GM18909 (cell line): Measurements from ENCODE around the gene POU6F2.
"Not testable (repeated sequence)": the region's sequence is repeated elsewhere in the genome, so short reads cannot be mapped to it uniquely, and the experiment has no call there.

Experiments used
- ATAC-seq: cut with Tn5 transposase; IDR thresholded peaks from one replicate; pipeline ENCODE4 v1.9.1; 2021; ENCODE audit warnings: mild to moderate bottlenecking; ENCODE audit not compliant: unreplicated experiment, poor library complexity

Gene POU6F2

DNA sequence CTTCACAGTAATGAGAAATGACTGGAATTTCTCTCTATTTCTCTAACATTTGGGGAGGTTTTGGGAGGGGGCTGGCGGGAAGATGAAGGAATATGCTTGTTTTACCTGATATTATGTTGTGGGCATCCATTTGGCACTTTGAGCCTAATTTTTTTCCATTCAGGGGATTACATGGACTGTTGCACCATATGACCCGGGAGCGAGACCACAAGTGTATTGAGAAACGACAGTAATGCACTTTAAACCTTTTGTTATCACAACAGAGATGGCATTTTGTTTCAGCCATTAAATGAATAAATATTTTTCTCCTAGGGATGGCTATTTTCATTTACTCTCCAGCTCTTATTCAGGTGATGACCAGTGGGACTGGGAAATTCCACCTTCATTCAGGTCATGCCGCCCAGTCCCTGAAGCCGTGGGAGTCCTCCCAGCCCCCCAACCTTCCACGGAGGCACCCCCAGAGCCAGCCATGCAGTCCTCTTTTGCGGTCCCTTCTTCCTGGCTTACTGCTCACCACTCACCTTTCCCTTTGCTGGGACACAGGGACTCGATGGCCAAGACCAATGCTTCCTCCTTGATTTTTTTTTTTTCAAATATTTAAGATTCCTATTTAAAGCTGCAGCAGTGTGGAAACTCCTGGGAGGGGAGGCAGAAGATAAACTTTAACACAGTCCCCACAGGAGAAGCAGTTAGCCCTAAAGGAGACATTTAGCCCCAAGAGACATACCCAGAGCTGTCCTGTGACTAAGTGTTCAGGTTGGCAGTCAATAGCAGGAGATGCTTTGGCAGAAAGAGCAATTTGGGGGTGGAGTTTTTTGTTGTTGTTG, 397.6 kb downstream of the POU6F2 start:
- ATAC-seq = no peak

DNA sequence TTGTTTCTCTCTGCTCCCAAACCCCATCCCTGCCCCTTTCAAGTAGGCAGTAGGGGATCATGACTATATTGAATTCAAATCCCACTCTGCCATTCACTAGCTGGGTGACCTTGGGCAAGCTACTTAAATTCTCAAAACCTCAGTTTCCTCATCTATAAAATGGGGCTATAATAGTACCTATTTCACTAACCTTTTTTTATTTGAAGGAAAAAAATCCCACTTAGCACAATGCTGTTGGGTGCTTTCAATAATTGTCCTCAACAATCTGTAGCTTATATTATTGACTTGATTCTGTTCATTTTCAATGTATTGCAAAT, 398.1 kb downstream of the POU6F2 start:
- no peak for ATAC-seq

DNA sequence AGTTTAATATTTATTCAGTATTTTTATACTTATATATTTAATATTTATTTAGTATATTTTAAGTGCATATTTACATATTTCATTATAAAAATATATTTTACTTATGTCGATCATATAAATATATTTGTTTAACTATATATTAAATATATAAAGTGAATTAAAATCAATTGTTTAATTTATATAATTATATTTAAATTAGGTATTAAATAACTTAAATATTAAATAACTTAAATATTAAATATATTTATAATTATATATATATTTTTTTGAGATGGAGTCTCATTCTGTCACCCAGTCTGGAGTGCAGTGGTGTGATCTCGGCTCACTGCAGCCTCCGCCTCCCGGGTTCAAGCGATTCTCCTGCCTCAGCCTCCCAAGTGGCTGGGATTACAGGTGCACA, 399.2 kb downstream of the POU6F2 start:
- not testable (repeated sequence) for ATAC-seq

DNA sequence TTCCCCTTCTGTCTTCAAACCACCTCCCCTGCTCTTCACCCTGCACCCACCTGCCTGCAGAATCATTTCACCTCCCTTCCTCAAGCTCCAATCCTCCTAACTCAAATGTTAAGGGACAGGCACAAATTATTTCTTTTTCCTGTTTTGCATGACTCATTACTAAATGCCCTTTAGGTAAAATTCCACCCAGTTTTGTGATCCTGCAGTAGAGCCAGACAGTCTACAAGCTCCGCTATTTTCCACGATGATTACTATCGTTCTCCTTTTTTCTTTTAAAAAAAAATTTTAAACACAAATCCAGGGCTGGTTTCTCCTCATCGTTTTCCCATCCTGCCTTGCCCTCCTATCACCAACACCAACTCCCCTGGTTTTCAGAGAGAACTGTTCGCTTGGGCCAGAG, 401.7 kb downstream of the POU6F2 start:
- ATAC-seq = no peak

DNA sequence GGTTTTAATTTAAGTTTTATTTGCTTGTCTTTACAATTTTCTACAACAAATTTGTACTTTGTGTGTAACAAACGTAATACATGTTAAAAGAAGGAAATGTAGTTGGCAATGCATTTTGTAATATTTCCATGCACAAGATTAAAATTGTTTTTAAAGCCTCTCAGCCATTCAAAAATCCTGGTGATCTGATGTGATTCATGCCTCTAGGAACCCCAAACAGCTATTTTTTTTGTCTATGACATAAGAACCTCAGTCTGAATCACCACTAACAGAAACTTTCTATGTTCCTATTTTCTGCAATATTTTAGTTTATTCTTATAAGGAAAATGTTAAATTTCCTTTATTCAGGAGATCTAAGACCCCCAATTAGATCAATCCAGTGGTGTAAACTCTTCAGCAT, 405.4 kb downstream of the POU6F2 start:
- ATAC-seq = no peak

DNA sequence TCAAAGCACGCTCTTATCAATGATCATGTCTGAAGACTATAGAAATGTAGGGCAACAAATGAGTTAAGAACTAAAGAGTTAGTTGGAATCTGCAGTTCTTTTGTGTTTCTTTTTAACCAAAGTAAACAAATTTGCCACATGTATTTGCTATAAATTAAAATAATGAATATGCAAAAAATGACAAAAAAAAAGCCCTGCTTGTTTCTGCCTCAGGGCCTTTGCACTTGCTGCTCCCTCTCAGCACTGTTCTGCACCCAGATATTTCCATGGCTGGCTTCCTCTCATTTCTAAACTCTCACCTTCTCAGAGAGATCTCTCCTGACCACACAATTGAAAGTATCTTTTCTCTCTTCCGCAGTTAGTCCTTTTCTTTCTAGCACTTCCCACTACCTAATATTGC, 406.7 kb downstream of the POU6F2 start:
- no peak for ATAC-seq

DNA sequence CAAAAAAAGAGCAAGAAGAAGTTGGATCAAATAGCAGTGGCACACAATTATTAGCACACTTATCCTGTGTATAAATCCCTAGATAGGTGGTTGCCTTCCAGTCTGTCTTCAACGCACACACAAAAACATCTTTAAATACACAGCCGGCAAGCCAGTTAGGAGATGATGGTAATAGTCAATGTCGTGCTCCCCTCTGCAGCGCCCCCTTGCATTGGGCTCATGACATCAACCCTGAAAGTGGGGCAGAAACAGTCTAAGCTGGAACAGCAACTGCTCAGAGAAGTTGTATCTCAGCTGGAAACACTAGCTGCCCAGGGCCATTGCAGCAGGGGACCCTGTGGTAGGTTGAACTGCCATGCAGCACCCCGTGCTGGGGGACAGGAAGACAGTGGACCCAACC, 409.0 kb downstream of the POU6F2 start:
- ATAC-seq = no peak

DNA sequence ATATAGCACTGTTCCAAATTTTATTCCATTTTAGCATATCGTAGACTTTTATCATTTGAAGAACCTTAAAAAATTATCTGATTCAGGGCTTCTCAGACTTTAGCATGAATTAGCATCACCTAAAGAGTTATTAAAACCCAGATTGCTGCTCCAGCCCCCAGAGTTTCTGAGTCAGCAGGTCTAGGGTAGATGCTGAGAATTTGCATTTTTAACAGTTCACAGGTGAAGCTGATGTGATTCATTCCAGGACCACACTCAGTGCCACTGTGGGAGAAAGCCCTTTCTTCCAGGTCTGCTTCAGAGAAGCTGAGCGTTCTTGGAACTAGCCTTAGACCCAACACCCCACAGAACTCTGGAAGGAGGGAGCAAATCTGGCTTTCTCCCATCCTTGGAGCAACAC, 414.4 kb downstream of the POU6F2 start:
- no peak for ATAC-seq

DNA sequence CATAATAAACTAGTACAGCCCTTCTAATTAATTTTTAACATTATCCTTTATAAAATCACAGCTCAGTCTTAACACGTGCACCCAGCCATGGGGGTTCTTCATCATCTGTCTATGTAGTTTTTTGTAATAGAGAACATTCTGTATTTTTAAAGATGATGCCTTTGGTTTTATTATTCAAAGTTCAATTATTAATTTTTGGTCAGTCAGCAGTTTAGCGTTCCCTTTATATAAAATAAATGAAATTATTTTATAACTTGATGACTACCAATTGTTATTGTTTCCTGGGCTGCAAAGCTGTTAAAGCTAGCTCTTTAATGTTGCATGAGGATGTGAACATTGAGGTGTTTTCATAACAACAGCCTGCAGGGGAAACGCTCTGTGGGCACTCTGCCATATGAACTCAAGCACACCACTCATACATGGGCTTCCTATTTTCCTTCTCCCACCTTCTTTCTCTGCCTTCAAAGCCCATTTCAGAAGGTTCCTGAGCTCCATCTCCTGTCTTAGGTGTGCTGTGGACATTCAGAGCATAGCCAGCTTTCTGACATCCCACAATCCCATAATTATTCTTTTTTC, 416.5 kb downstream of the POU6F2 start:
- ATAC-seq = no peak

DNA sequence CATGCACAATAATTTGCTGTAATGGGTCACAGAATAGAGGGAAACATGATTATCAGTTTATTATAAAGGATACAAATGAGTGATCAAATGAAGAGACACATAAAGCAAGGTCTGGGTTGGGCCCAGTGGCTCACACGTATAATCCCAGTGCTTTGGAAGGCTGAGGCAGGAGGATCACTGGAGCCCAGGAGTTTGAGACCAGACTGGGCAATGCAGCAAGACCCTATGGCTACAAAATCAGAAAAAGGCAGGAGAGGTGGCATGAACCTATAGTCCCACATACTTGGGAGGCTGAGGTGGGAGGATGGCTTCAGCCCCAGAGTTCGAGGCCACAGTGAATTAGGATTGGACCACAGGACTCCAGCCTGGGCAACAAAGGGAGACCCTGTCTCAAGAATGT, 421.7 kb downstream of the POU6F2 start:
- no peak for ATAC-seq

DNA sequence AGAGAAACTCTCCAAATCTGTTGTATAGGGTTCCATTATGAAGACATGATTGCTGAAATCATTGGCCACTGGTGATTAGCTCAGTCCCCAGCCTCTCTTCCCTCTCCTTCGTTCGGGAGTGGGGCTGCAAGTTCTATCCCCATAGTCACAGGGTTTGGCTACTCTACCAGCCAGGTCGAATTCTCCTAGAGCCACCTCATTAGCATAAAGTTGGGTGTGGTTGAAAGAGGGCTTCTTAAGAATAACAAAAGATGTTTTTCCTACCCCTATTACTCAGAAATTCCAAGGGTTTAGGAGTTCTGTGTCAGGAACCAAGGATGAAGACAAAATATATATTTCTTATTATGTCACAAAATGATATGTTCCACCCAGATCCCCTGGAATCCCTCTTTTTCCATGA, 422.3 kb downstream of the POU6F2 start:
- ATAC-seq = no peak

DNA sequence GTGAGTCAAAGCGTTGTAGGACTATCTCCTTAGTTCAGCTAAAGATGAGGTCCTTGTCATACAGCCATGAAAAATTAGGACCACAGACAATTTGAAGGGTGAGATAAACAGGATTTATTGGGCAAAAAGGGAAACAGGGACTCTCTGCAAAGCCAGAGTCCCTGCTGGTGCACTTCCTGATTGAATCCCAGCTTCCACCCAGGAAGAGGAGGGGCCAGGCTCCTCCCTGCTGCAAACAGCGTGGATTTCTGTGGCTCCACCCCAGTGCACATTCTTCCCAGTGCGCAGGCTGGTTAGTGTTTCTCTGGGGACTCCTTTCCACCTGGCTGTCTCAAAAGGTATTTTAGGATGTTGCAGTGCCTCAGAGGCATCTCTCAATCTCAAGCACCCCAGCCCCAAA, 423.1 kb downstream of the POU6F2 start:
- ATAC-seq = no peak

DNA sequence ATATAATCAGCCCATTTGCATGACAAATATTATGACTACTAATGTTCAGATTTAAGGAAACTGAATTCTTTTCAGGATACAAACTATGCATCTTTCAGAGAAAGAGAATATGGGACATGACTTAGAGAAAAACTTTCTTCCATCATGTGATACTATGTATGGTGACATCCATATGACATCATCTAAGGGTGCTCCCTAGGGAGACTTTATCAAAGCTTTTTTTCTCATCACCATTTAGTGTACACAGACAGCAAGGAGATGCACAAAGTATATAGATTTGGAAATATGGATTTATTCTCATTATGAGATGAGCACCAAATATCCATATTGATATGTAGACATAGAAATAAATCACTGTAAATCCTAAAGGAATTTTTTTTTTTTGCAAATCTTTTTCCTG, 424.3 kb downstream of the POU6F2 start:
- no peak for ATAC-seq

DNA sequence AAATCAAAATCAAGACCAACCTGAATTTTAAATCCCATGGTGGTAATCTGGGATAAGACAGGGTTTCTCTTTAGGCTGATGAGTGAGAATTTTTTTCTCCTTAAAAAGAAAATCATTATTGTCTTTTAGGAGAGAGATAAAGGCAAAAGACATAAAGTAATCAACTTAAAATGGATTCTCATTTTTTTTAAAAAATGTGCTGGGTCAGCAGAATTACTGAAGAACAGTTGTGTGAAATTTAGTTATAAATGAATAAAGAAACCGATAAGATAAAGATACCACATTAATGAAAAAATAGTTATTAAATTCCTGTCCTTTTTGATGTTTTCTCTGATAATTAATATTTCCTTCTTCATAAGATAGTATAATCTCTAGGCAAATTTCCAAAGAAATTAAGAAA, 427.2 kb downstream of the POU6F2 start:
- ATAC-seq = no peak

DNA sequence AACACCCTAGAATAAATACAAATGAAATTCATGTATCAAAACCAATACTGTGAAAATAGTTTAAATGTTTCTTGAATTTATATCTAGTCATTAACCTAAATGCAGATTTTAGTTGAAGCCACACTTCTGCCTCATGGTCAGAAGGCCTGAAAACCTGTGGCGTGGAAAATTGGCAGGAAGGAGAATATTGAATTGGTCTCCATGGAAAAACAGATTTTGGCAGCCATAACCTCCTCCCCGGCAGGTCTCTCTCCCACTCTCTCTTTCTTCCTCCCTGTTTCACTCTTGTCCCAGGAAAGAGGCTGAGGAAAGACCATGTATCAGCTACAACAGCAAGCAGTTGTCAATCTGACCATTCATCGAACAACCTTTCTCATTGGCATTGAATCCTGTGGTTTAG, 427.9 kb downstream of the POU6F2 start:
- ATAC-seq = no peak

DNA sequence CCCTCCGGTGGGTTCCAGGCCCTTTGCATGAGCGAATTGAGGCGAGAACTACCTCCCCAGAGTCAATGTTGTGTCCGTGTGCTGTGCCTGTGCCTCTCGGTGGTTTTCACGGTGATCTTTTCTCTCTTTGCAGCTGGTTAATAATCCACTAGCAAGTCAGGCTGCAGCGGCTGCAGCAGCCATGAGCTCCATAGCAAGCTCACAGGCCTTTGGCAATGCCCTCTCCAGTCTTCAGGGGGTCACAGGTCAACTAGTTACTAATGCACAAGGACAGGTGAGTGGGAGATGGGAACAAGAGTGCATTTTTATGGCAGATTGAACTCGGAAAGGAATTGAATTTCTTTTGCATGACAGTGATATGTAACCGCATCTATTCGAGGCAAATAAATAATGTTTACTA, 428.8 kb downstream of the POU6F2 start:
- ATAC-seq = no peak

DNA sequence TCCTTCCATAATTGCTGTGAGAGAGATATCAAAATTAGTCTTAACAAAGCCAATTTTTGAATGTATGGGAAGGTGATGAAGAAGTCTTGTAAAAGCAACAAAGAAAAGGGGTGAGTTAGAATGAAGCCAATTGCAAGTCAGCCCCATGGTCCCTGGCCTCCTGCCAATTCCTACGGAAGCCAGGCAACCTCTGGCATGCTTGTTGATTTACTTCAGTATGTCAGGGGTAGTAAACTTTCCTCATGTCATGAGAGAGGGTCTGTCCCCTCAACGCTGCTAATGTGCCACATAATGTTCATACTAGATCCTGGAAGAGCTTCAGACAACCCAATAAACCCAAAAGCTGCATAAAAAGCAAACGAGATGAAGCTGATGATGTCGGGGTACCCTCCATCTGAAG, 429.4 kb downstream of the POU6F2 start:
- no peak for ATAC-seq

DNA sequence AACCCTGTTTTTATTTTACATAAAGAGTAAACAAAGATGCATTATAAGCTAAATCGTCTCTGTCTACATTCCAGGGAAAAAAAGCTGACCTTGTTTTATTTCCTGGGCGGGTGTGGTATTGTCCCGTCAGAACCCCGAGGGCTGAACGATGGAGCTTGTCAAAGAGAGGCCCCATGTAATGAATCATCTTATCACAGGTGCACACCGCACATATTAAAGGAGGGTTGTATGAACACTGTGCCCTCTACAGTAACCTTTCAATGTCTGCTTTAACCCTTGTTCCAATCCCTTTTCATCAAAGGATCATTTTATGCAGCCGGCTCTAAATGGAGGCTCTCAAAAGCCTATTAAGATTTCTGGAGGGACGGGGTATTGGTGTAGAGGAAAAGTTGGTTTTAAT, 430.0 kb downstream of the POU6F2 start:
- ATAC-seq = no peak

DNA sequence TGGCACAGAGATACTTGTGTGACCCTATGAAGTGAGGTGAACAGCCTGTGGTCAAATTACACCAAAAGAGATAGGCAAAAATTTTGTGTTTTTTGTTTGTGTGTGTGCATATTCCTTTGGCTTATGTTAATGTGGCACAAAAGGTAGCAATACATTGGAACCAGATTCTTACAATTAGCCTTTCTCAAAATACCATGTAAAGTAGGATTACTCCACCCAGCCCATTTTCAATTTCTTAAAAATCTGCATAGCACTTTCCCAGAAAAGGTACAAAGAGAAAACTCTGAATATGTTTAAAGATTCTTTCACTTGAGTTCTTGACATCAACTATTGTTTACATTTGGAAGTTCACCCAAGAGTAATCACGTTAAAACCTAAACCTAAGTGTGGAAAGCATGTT, 431.2 kb downstream of the POU6F2 start:
- ATAC-seq = no peak

DNA sequence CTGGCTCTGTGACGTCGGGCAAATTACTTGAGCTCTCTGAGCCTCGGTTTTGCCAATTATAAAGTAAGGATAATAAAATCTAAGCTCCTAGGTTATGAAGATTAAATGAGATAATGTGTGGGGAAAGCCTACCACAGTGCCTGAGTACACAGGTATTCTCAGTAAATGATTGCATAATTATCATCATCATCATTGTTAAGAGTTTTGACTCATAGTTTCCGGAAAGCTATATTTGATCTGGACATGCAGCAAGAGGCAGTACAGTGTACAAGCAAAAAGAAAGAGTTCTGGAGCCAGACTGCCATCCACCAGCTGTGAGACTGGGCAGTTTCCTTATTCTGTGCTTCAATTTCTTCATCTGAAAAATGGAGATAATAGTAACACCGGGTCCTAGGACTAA, 432.9 kb downstream of the POU6F2 start:
- ATAC-seq = no peak

DNA sequence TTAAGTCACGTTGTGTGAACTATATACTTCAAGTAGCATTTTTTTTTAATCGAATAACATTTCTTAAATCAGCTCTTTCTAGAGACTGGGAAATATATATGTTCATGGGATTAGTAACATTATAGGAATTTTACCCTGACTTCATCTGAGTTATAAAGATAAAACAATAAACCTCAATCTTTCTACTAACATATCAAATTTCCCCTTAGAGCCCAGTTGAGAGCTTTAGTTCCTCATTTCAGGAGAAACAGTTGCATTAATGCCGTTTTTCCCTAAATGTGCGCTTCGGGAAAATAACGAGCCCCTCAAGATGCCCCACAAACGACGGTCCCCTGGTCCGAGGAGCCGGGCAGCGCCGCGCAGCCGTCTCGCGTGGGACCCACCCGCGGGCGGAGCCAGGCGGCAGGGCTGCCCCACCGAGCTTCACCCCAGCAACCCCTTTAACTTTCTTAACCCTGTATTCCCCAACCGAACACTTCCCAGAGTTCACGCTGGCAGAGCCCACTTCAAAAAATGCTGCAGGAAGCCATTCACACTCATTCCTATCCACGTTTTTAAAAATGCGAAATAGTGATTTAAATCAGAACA, 436.0 kb downstream of the POU6F2 start:
- ATAC-seq = peak; percentile 11
